ENCODE data around the gene P2RX2. TPM values are rescaled to one million over a fixed set of nuclear protein-coding genes. Genes with fewer than 3 reads are reported as not detected.

P2RX2 gene
- total RNA-seq, 2 experiments from 2014 or later: not detected

DNA sequence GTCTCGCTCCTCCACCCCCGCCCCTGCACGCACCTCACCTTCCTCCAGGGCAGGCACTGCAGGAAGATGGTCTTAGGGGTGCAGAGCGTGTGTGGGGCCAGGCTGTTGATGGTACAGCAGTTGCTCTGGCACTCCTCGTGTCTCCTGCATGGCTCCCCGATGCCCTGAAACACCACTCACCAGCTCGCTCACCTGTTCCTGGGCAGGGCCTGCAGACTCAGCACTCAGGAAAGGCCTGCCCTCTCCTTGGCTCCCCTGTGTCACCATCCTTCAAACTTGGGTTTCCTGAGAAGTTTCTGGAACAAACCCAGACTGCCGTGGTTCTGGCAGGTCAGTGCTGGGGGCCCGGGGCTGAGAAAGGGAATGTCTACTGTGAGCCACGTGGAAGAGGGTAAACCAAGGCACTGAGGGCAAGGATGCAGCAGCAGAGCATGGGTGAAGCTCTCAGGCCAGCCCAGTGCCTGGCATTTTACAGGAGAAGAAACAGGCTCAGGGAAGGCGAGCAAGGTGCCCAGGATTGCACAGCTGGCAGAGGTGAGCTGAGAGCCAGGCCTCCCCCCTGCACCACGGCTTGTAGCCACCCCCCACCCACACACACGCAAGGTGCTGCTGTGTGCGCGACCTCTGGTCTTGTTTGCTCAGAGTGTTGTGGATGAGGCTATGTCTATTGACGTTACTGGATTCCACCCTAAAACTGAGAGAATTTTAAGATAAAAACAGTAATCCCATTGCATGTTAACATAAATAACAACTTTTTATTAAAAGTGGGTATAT, 13.7 kb upstream of the P2RX2 start:
- H3K4me3 ChIP-seq (ENCODE audit: low read depth, low read length, poor library complexity, severe bottlenecking): no peak overlapping the region
- TF ChIP-seq EZH2phosphoT487 (IDR thresholded peaks at IDR 0.05; ENCODE audit: borderline replicate concordance, low read depth, low read length): no peak
- TF ChIP-seq, protein P1, sequence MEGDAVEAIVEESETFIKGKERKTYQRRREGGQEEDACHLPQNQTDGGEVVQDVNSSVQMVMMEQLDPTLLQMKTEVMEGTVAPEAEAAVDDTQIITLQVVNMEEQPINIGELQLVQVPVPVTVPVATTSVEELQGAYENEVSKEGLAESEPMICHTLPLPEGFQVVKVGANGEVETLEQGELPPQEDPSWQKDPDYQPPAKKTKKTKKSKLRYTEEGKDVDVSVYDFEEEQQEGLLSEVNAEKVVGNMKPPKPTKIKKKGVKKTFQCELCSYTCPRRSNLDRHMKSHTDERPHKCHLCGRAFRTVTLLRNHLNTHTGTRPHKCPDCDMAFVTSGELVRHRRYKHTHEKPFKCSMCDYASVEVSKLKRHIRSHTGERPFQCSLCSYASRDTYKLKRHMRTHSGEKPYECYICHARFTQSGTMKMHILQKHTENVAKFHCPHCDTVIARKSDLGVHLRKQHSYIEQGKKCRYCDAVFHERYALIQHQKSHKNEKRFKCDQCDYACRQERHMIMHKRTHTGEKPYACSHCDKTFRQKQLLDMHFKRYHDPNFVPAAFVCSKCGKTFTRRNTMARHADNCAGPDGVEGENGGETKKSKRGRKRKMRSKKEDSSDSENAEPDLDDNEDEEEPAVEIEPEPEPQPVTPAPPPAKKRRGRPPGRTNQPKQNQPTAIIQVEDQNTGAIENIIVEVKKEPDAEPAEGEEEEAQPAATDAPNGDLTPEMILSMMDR (conservative IDR thresholded peaks at IDR 0.05; ENCODE audit: low read length): no peak
- no peak overlapping the region for H3K4me2 ChIP-seq (ENCODE audit: low read length)
- intact Hi-C loops (cut with micrococcal nuclease; ENCODE audit: unreplicated experiment): no loop called here
- ChIA-PET POLR2A (no interaction called here), CTCF (ENCODE audit: unreplicated experiment) (interaction anchor here (0.5 kb wide), 1 partner anchor 159 kb away, joined by 3 read pairs; no protein-coding TSS in a partner anchor)
- H2AFZ ChIP-seq (ENCODE audit: low read length): no peak overlapping the region
- H3K36me3 ChIP-seq (ENCODE audit: insufficient read depth, low read length): no peaks in the 10 kb centered on the region
- BruUV-seq (replicated peaks): no TSS peak
- no peak for DNase-seq (ENCODE audit: low spot score)
- H3K79me2 ChIP-seq (ENCODE audit: insufficient read depth, low read depth, low read length): no peaks in the 10 kb centered on the region
- no peaks in the 10 kb centered on the region for H4K20me1 ChIP-seq (ENCODE audit: insufficient read depth, low read length)
- no peaks in the 10 kb centered on the region for H3K9me2 ChIP-seq (ENCODE audit: insufficient read depth, low read length)
- H3K27ac ChIP-seq (ENCODE audit: low read depth, low read length, poor library complexity, severe bottlenecking): no peak overlapping the region
- no peaks in the 10 kb centered on the region for H3K9me3 ChIP-seq (ENCODE audit: low read length)
- H3K4me1 ChIP-seq (ENCODE audit: insufficient read depth, low read length, poor library complexity, severe bottlenecking): no peaks in the 10 kb centered on the region

DNA sequence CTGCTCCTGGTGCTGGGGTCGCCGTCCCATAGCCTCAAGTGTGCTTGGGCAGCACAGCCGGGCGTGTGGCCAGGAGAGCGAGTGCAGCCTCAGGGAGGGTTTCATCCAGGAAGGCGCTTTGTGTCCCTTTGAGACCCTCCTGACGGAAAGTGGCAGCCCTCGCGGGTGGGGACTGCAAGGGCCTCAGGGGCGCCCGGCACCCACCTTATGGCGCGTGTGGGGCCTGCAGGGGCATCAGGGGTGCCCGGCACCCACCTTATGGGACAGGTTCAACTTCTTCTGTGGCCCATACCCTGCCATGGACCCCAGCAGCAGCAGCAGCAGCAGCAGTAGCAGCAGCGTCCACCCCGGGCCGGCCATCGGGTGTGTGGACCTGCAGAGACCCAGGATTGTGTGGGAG, 12.7 kb upstream of the P2RX2 start:
- intact Hi-C loops (cut with micrococcal nuclease; ENCODE audit: unreplicated experiment): no loop called here
- no TSS peak for BruUV-seq (replicated peaks)

DNA sequence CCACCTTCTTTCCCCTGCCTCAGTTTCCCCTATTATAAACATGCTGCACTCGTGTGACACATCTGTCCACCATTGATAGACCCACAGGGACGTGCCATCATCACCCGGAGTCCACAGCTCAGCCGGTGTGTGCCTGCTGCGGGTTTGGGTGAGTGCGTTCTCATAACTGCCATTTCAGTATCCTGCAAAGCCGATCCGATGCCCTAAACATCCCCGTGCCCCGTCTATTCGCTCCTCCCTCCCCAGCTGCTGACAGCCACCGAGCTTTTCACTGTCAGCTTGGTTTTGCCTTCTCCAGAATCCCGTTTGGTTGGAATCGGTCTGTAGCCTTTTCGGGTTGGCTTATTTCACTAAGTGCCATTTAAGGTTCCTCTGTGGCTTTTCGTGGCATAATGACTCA, 12.1 kb upstream of the P2RX2 start:
- Histone ChIP-seq H3K79me2 (ENCODE audit: insufficient read depth, low read depth, low read length) (no peaks in the 10 kb centered on the region), H3K27ac (ENCODE audit: low read depth, low read length, poor library complexity, severe bottlenecking) (no peak overlapping the region), H2AFZ (ENCODE audit: low read length) (no peak overlapping the region), H4K20me1 (ENCODE audit: insufficient read depth, low read length) (no peaks in the 10 kb centered on the region), H3K4me1 (ENCODE audit: insufficient read depth, low read length, poor library complexity, severe bottlenecking) (no peaks in the 10 kb centered on the region), H3K4me3 (ENCODE audit: low read depth, low read length, poor library complexity, severe bottlenecking) (no peak overlapping the region), H3K9me2 (ENCODE audit: insufficient read depth, low read length) (no peaks in the 10 kb centered on the region), H3K9me3 (ENCODE audit: low read length) (no peaks in the 10 kb centered on the region), H3K36me3 (ENCODE audit: insufficient read depth, low read length) (no peaks in the 10 kb centered on the region), H3K4me2 (ENCODE audit: low read length) (no peak overlapping the region)
- TF ChIP-seq, protein P1 (conservative IDR thresholded peaks at IDR 0.05; ENCODE audit: low read length): no peak
- TF ChIP-seq EZH2phosphoT487 (IDR thresholded peaks at IDR 0.05; ENCODE audit: borderline replicate concordance, low read depth, low read length): no peak
- no peak for DNase-seq (ENCODE audit: low spot score)
- ChIA-PET CTCF (ENCODE audit: unreplicated experiment) (no interaction called here), POLR2A (no interaction called here)
- intact Hi-C loops (cut with micrococcal nuclease; ENCODE audit: unreplicated experiment): no loop called here
- no TSS peak for BruUV-seq (replicated peaks)

More for the DNA sequence above, 12.7 kb upstream of the P2RX2 start:
- Histone ChIP-seq H3K36me3 (ENCODE audit: insufficient read depth, low read length) (no peaks in the 10 kb centered on the region), H3K27ac (ENCODE audit: low read depth, low read length, poor library complexity, severe bottlenecking) (no peak overlapping the region), H3K9me2 (ENCODE audit: insufficient read depth, low read length) (no peaks in the 10 kb centered on the region), H3K4me2 (ENCODE audit: low read length) (no peak overlapping the region), H4K20me1 (ENCODE audit: insufficient read depth, low read length) (no peaks in the 10 kb centered on the region), H3K4me3 (ENCODE audit: low read depth, low read length, poor library complexity, severe bottlenecking) (no peak overlapping the region), H3K9me3 (ENCODE audit: low read length) (no peaks in the 10 kb centered on the region), H2AFZ (ENCODE audit: low read length) (no peak overlapping the region), H3K79me2 (ENCODE audit: insufficient read depth, low read depth, low read length) (no peaks in the 10 kb centered on the region), H3K4me1 (ENCODE audit: insufficient read depth, low read length, poor library complexity, severe bottlenecking) (no peaks in the 10 kb centered on the region)
- no peak for TF ChIP-seq EZH2phosphoT487 (IDR thresholded peaks at IDR 0.05; ENCODE audit: borderline replicate concordance, low read depth, low read length)
- TF ChIP-seq, protein P1 (conservative IDR thresholded peaks at IDR 0.05; ENCODE audit: low read length): no peak
- ChIA-PET CTCF (ENCODE audit: unreplicated experiment) (no interaction called here), POLR2A (no interaction called here)
- DNase-seq (ENCODE audit: low spot score): no peak

All from OCI-LY7 (cell line).